ENCODE measurements around the gene HEMK1. TPM values are rescaled to one million over a fixed set of nuclear protein-coding genes. Genes with fewer than 3 reads are reported as not detected.
A peak's percentile ranks its signal among the peaks of the same experiment; 100 is the strongest.

HEMK1 gene
- 10 to 100 TPM; 20.9 to 29.4 (median 23.5) TPM for polyA plus RNA-seq (ENCODE audit: insufficient read depth in 1 of 5, insufficient read length in 5 of 5, low replicate concordance in 1 of 5)
- long read RNA-seq, donor 1, full-length matches to known transcripts, result 7 of 12 reads
- long read RNA-seq, donor 1, partial matches to known transcripts, result 5 of 12 reads
- long read RNA-seq, donor 1, other reads (novel, unspliced or antisense), result 0 of 12 reads
- long read RNA-seq, donor 2, full-length matches to known transcripts, result 4 of 4 reads
- long read RNA-seq, donor 2, partial matches to known transcripts, result 0 of 4 reads
- long read RNA-seq, donor 2, other reads (novel, unspliced or antisense), result 0 of 4 reads
- long read RNA-seq, donor 3, partial matches to known transcripts, result 9 of 11 reads
- long read RNA-seq, donor 3, other reads (novel, unspliced or antisense), result 0 of 11 reads
- long read RNA-seq, donor 4, full-length matches to known transcripts, result 1 of 1 reads
- long read RNA-seq, donor 4, partial matches to known transcripts, result 0 of 1 reads
- long read RNA-seq, donor 4, other reads (novel, unspliced or antisense), result 0 of 1 reads
- long read RNA-seq, donor 5, full-length matches to known transcripts, result 8 of 15 reads
- long read RNA-seq, donor 5, partial matches to known transcripts, result 7 of 15 reads
- long read RNA-seq, donor 5, other reads (novel, unspliced or antisense), result 0 of 15 reads
- long read RNA-seq, donor 6, full-length matches to known transcripts, result 8 of 8 reads
- long read RNA-seq, donor 6, partial matches to known transcripts, result 0 of 8 reads
- long read RNA-seq, donor 6, other reads (novel, unspliced or antisense), result 0 of 8 reads
- long read RNA-seq, donor 7, full-length matches to known transcripts, result 1 of 1 reads
- long read RNA-seq, donor 7, partial matches to known transcripts, result 0 of 1 reads
- long read RNA-seq, donor 7, other reads (novel, unspliced or antisense), result 0 of 1 reads
- long read RNA-seq, donor 8, full-length matches to known transcripts, result 2 of 2 reads
- long read RNA-seq, donor 8, partial matches to known transcripts, result 0 of 2 reads
- long read RNA-seq, donor 8, other reads (novel, unspliced or antisense), result 0 of 2 reads

- peak; percentile 97 for DNase-seq
These were observed at the start of gene HEMK1 for GRCh38 chr3:50568947-50569749. HEMK1 (plus strand) TSS chr3:50569522; CDS start chr3:50571105, 1,583 bp downstream.

DNA sequence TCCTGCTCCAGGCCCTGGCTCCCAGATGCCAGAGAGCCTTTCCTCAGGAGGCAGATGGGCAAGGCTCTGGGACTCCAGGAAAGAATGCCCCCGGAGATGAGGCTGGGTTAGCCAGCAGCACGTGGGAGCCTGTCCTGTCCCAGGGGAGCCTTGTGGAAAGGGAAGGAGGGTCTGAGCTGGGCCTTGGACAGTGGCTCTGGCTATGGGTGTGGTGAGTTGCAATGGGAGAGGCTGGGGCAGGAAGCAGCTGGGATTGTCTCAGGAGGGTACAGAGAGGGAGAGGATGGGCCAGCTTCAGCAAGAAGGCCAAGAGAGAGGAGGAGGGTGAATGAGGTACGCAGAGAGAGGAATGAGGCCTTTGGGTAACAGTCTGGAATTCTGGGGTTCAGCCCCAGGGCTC lies 48.5 kb upstream of the HEMK1 start:
- DNase-seq, result no peak

GRCh38 chr3:50521572-50521971 lies 47.8 kb upstream of the HEMK1 start:
- no peak for DNase-seq

GRCh38 chr3:50523279-50523811 lies 46.0 kb upstream of the HEMK1 start:
- DNase-seq, result no peak

- no peak for DNase-seq
These were observed 44.6 kb upstream of the HEMK1 start for GRCh38 chr3:50524746-50525145.

DNA sequence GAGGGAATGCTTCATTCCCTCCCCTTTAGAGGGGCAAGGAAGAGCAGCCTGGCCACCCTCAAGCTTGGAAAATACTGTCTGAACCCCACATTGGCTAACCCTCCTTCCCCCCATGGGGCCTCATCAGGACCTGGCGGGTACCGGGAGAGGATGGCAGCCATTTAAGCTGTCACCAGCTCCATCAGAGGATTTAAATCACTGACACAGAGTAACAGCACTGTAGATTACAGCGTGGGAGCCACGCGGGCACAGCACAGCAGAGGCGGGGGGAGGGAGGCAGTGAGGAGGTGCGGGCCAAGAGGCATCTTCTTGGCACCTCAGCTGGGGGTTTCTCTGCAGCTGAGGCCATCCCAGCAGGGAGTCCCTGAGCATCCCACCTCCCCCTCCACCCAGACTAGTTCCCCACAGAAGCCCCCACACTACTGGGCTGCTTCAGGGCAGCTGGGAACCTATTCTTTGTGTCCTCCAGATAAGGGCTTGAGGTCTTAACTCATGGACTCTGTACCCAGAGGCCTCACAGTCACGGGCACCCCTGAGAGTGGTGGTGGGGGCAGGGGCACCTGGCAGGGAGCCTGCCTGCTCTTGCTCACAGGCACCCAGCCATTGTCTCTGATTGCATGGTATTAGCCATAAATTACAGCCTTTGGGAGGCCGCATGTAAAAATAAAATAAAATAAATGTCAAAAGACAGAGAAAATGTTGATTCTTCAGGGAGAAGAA lies 44.0 kb upstream of the HEMK1 start:
- no peak for DNase-seq

DNA sequence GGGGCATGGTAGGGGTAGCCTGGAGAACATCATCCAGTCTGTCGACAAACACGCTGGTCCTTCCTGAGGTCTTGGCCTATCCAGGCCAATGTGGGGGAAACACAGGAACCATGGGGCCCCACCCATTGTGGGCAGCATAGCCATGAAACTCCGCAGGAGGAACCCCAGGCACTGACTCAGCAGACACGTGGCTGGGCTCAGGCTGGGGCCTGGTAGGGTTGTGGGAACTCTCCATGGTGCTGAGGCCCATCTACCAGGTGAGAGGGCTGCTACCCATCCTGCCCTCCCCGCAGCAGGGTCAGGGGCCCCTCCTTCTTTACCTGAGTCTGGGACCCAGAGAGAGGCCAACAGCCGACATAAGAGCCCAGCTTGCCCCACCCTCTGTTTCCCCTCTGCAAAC lies 43.3 kb upstream of the HEMK1 start:
- DNase-seq, result no peak

DNA sequence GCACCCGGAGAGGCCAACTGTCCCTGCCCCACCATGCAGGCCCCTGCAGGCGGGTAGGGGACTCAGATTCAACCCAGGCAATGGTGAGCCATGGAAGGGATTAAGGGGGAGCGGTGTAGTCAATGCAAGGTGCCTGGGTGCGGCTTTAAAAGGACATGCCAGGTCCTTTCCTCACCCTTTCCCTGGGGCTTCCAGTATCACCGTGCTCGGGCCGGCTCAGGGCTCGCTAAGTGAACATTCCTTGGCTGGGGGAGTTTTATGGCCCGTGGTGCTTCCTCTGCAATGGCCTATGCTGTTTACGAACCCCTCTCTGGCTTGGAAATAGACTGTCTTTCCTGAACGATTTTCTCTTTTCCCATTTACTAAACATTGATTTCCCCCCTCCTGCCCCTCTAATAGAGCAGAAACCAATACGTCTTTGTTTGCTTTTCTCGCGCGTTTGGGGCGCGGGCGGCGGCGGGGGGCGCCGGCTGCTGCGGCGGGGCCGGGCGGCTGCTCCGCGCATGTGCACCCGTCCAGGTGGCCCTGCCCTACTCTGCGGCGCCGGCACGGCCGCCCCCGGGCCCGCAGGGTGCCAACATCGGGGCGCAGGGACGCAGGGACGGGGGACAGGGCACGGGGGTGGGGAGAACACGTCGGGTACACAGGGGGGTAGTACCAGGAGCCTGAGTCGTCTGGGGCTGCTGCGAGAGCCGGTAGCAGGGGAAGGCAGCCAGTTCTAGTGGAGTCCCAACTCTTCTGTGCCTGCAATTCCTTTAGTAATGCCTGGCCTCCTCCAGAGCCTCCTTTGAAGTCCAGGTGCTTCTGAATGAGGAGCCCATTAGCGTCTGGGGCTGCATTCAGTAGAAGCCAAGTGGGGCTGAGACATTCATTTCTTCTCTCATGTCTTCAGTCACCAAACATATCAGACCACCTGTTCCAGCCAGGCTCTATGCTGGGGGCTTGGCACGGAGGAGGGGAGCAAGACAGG lies 39.0 kb upstream of the HEMK1 start:
- DNase-seq, result no peak

GRCh38 chr3:50531201-50531600 lies 38.1 kb upstream of the HEMK1 start:
- no peak for DNase-seq

DNA sequence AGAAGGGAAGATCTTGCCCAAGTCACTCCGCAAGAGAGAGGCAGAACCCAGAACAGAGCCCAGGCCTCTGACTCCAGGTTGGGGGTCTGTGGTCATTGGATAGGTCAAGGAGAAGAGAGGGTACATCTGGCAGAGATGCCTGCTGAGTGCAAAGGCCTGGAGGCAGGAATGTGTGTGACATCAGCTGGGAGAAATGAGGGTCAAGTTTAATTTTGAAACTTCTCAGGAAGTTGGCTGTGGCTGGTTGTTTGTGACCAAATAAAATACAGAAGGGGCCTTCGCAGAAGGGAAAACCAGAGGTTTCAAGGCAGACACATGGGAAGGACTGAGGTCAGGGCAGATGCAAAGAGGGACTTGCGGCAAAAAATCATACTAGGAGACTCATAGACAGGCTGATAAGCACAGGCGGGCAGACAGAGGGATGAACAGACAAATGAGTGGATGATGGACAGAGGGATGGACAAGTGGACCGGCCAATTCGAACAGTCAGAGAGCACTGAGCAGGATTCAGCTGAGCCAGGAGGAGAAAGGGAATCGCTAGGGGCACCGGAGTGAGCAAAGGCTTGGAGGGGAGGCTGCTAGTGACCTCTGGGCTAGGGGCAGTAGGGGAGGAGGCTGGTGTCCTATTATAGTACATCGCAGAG lies 37.1 kb upstream of the HEMK1 start:
- no peak for DNase-seq

DNA sequence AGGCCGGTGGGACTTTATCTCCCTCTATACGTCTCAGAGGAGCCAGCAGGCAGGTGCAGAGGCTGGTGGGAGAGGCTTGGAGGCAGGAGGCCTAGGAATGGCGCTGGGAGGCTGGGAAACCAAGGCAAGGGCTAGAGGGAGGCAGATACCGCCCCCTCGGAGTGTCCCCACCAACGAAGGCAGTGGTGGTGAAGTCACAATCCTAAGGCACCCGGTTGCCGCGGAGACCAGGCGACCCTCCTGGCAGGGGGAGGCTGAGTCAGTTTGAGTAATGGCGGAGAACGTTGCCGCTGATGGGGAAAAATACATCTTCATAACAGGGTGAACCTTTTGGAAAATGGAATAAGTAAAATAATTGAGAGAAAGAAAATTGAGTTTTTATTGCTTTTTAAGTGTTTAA lies 36.0 kb upstream of the HEMK1 start:
- no peak for DNase-seq

DNA sequence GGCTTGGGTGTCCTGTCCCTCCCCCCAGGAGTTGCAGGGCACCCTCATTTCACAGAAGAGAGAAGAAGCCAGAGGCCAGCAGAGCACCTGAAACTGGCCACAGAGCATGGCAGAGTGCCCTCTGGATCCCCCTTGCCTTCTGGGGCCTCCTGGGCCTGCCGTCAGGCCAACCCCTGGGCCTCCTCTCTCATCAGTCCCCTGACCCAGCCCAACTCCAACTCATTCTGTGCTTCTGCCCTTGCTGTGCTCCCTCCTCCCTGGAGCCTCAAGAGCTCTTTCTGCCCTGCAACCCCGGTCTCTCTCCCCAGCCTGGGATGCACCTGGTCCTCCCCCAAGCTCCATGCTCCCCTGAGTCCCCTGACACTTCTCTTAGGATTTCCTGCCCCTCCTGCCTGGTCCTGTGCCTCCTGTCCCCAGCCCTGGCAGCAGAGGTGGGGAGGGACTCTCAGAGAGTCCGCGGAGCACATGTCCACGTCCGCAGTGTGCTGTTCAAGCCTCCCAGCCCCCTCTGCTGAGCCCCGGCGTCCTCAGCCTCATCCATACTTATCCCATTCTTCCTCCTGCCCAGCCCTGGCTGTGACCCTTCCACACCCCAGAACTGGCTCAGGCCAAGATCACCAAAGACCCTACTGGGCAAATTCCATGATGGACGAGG lies 35.4 kb upstream of the HEMK1 start:
- no peak for DNase-seq

GRCh38 chr3:50534681-50535330 lies 34.5 kb upstream of the HEMK1 start:
- no peak for DNase-seq

- no peak for DNase-seq
These were observed 32.7 kb upstream of the HEMK1 start for GRCh38 chr3:50536471-50537180.

DNA sequence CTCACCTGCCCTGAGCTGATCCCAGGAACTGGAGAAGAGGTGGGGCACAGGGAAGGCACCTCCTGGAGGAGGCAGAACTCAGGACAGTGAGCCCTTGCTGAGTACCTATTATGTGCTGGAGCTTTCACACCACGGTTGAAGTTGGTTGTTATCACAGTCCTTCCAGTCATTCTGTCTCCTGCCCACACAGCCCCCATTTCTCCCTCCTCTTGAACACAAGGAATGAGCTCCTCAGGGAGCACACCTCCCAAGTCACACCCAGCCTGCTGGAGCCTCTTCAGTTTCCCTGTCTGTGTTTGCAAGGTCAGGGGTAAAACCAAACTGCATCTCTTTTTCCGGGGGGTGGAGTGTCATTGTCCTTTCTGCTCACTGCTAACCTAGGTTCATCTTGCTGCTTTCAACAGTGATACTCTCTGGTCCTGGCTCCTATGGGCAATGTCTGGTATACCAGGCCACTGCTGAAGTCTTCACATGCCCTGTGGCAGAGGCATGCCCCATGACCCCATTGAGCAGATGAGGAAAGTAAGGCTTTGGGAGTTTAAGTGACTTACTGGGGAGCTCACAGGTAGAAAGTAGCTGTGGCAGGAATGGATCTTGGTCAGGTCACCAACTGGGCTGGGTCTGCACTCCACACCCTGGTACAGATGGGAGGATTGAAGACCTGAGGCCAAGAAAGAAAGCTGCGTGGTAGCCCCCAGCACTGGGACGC lies 31.7 kb upstream of the HEMK1 start:
- DNase-seq, result no peak

Data from right lung (tissue), 10 donors.